ENCODE data around the gene TMEM54.

TMEM54 gene

GRCh38 chr1:32889731-32890278 is 11.4 kb downstream of the TMEM54 start:
- no peak for DNase-seq (ENCODE audit: low read depth in 1 of 2, low spot score in 1 of 2)
- TF ChIP-seq CTCF (IDR thresholded peaks at IDR 0.05; ENCODE audit: insufficient read depth, low read length) (no peak), SPI1 (IDR thresholded peaks at IDR 0.05; ENCODE audit: borderline replicate concordance, low read depth) (no peak), GABPA (IDR thresholded peaks at IDR 0.05; ENCODE audit: low read depth) (no peak), POLR2AphosphoS5 (IDR thresholded peaks at IDR 0.05; ENCODE audit: low read depth) (no peak)
- H3K4me3 ChIP-seq (replicated peaks; ENCODE audit: insufficient read depth, low read length) = no peak overlapping the region
- H3K27ac ChIP-seq (replicated peaks) = no peak overlapping the region
- H3K27me3 ChIP-seq (ENCODE audit: insufficient read depth, poor library complexity, severe bottlenecking) = peaks cover 46% of the 10 kb centered on the region

- H3K4me3 ChIP-seq (replicated peaks; ENCODE audit: insufficient read depth, low read length) = no peak overlapping the region
- TF ChIP-seq REST (IDR thresholded peaks at IDR 0.05; ENCODE audit: insufficient replicate concordance, low read depth) (no peak), GABPA (IDR thresholded peaks at IDR 0.05; ENCODE audit: low read depth) (no peak), CTCF (IDR thresholded peaks at IDR 0.05; ENCODE audit: insufficient read depth, low read length) (no peak), SPI1 (IDR thresholded peaks at IDR 0.05; ENCODE audit: borderline replicate concordance, low read depth) (no peak), POLR2AphosphoS5 (IDR thresholded peaks at IDR 0.05; ENCODE audit: low read depth) (no peak)
- H3K27me3 ChIP-seq (ENCODE audit: insufficient read depth, poor library complexity, severe bottlenecking) = peaks cover 43% of the 10 kb centered on the region
Measured at GRCh38 chr1:32888677-32889420, 12.3 kb downstream of the TMEM54 start.

GRCh38 chr1:32888134-32888533 is 13.1 kb downstream of the TMEM54 start:
- no peak for DNase-seq (ENCODE audit: low read depth in 1 of 2, low spot score in 1 of 2)
- peaks cover 43% of the 10 kb centered on the region for H3K27me3 ChIP-seq (ENCODE audit: insufficient read depth, poor library complexity, severe bottlenecking)
- H3K4me3 ChIP-seq (replicated peaks; ENCODE audit: insufficient read depth, low read length) = no peak overlapping the region
- no peak overlapping the region for H3K27ac ChIP-seq (replicated peaks)
- no peak for TF ChIP-seq CTCF (IDR thresholded peaks at IDR 0.05; ENCODE audit: insufficient read depth, low read length)
- TF ChIP-seq SPI1 (IDR thresholded peaks at IDR 0.05; ENCODE audit: borderline replicate concordance, low read depth) = no peak

More at GRCh38 chr1:32888677-32889420, 12.3 kb downstream of the TMEM54 start:
- no peak for DNase-seq (ENCODE audit: low read depth in 1 of 2, low spot score in 1 of 2)
- H3K27ac ChIP-seq (replicated peaks) = no peak overlapping the region

- no peak for DNase-seq (ENCODE audit: low read depth in 1 of 2, low spot score in 1 of 2)
- TF ChIP-seq REST (IDR thresholded peaks at IDR 0.05; ENCODE audit: insufficient replicate concordance, low read depth) = no peak
- no peak for TF ChIP-seq POLR2AphosphoS5 (IDR thresholded peaks at IDR 0.05; ENCODE audit: low read depth)
- no peak for TF ChIP-seq GABPA (IDR thresholded peaks at IDR 0.05; ENCODE audit: low read depth)
- TF ChIP-seq SPI1 (IDR thresholded peaks at IDR 0.05; ENCODE audit: borderline replicate concordance, low read depth) = no peak
- no peak overlapping the region for H3K27ac ChIP-seq (replicated peaks)
- no peak overlapping the region for H3K4me3 ChIP-seq (replicated peaks; ENCODE audit: insufficient read depth, low read length)
- H3K27me3 ChIP-seq (ENCODE audit: insufficient read depth, poor library complexity, severe bottlenecking) = peaks cover 40% of the 10 kb centered on the region
Measured at GRCh38 chr1:32887623-32888022, 13.6 kb downstream of the TMEM54 start.
